Stimulated activated CD8-positive, alpha-beta memory T cell treated with anti-CD3 and anti-CD28 coated beads, Interleukin-4, amount 100 ng/mL, for 24 hours (primary cell): ENCODE results near the gene SSBP2.
"Not testable (repeated sequence)": the region's sequence is repeated elsewhere in the genome, so short reads cannot be mapped to it uniquely, and the experiment has no call there.

ENCODE experiments used
- DNase-seq: peaks from one replicate; pipeline ENCODE4 v3.0.0-alpha.2; 2020; ENCODE audit warnings: low read depth

SSBP2 gene

GRCh38 chr5:81524015-81524414 lies 226.9 kb downstream of the SSBP2 start:
- no peak for DNase-seq

- DNase-seq = no peak
These were observed 228.3 kb downstream of the SSBP2 start for GRCh38 chr5:81522571-81522970.

- no peak for DNase-seq
These were observed 230.1 kb downstream of the SSBP2 start for GRCh38 chr5:81520769-81521168.

GRCh38 chr5:81519217-81519905 lies 231.5 kb downstream of the SSBP2 start:
- no peak for DNase-seq

- no peak for DNase-seq
These were observed 233.4 kb downstream of the SSBP2 start for GRCh38 chr5:81517462-81517861.

GRCh38 chr5:81516091-81516490 lies 234.8 kb downstream of the SSBP2 start:
- DNase-seq = no peak

GRCh38 chr5:81513982-81514381 lies 236.9 kb downstream of the SSBP2 start:
- no peak for DNase-seq

- no peak for DNase-seq
These were observed 237.4 kb downstream of the SSBP2 start for GRCh38 chr5:81513473-81513872.

- no peak for DNase-seq
These were observed 243.9 kb downstream of the SSBP2 start for GRCh38 chr5:81506900-81507588.

- DNase-seq = no peak
These were observed 244.5 kb downstream of the SSBP2 start for GRCh38 chr5:81506378-81506777.

GRCh38 chr5:81505672-81506071 lies 245.2 kb downstream of the SSBP2 start:
- DNase-seq = no peak

- DNase-seq = not testable (repeated sequence)
These were observed 247.3 kb downstream of the SSBP2 start for GRCh38 chr5:81503602-81504001.

- no peak for DNase-seq
These were observed 255.6 kb downstream of the SSBP2 start for GRCh38 chr5:81495286-81495685.

- DNase-seq = no peak
These were observed 262.0 kb downstream of the SSBP2 start for GRCh38 chr5:81488862-81489261.

GRCh38 chr5:81486711-81487110 lies 264.2 kb downstream of the SSBP2 start:
- no peak for DNase-seq

- DNase-seq = no peak
These were observed 268.3 kb downstream of the SSBP2 start for GRCh38 chr5:81482595-81482994.

GRCh38 chr5:81473395-81473794 lies 277.5 kb downstream of the SSBP2 start:
- DNase-seq = not testable (repeated sequence)

GRCh38 chr5:81469676-81470075 lies 281.2 kb downstream of the SSBP2 start:
- DNase-seq = no peak

GRCh38 chr5:81450940-81451339 lies 300.0 kb downstream of the SSBP2 start:
- no peak for DNase-seq

GRCh38 chr5:81435023-81435422 lies 315.9 kb downstream of the SSBP2 start:
- no peak for DNase-seq

GRCh38 chr5:81429985-81430384 lies 320.9 kb downstream of the SSBP2 start:
- no peak for DNase-seq

- no peak for DNase-seq
These were observed 321.5 kb downstream of the SSBP2 start for GRCh38 chr5:81429363-81429762.

- DNase-seq = no peak
These were observed 322.0 kb downstream of the SSBP2 start for GRCh38 chr5:81428861-81429260.

GRCh38 chr5:81428446-81428845 lies 322.5 kb downstream of the SSBP2 start:
- DNase-seq = no peak
